ENCODE data around the gene VRK1.

Gene VRK1

DNA sequence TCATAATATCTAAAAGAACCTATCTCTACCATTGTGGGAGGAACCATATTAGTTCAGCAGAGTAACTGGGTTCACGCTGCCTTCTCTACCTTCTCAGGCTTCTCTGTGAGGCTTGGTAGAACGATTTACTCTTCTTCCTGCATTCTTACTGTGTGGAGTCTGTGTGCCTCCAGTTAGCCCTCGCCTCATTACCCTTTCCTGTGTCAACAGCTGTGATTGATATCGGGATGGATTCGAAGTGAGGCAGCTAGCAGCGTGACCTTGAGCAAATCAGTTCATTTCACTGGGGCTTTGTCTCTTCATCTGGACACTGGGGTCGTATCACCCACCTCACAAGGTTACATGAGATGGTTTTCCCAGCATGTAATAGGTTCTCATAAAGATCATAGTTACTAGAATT is 4.6 kb upstream of the VRK1 start:
- DNase-seq = no peak

DNA sequence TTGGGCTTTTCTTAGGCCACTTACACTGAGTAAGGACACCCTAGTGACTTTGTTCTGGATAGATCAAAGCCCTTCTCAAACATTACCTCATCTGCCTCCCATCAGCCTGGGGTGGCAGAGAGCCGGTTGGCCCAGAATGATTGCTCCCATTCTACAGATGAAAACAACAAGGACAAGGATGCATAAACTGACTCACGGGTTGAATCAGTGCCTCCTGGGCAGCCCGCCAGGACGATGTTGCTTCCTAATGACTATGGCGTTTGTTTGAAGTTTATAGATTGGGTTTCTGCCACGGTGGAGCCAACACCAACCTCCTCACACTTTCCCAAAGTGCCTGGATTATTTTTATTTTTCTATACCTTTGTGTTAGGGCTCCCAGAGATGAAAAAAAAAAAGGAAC is 3.6 kb upstream of the VRK1 start:
- DNase-seq = no peak

DNA sequence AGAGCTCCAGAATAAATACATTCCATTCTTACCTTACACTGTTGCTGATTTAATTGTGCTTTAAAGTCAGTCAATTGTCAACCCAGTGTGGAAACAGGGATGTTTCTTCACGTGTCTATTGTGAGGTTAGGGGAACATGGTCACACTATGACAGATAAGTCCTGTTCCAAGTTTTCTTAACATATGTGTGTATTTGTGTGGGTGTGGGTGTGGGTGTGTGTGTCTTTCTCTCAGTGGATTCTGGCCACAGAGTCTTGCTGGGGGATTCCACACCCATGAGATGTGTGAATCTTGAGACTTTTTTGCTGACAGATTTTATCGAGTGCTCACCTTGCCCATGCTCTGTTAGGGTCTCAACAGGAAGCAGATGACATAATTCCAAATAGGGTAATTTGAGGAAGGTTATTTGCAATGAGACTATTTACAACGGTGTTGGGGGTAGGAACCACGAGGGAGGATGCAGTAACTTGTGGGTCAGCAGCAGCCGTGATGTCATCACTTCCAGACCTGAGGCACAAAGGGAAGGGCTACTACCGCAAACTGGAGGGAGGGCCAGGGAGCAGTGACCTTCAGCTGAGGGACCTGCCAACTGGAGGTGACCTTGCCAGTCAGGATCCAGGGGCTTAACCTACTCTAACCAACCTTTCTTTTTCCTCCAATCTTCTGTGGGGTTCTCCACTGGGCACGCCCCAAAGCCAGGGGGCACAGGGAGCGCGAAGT is 1.9 kb upstream of the VRK1 start:
- DNase-seq = no peak

DNA sequence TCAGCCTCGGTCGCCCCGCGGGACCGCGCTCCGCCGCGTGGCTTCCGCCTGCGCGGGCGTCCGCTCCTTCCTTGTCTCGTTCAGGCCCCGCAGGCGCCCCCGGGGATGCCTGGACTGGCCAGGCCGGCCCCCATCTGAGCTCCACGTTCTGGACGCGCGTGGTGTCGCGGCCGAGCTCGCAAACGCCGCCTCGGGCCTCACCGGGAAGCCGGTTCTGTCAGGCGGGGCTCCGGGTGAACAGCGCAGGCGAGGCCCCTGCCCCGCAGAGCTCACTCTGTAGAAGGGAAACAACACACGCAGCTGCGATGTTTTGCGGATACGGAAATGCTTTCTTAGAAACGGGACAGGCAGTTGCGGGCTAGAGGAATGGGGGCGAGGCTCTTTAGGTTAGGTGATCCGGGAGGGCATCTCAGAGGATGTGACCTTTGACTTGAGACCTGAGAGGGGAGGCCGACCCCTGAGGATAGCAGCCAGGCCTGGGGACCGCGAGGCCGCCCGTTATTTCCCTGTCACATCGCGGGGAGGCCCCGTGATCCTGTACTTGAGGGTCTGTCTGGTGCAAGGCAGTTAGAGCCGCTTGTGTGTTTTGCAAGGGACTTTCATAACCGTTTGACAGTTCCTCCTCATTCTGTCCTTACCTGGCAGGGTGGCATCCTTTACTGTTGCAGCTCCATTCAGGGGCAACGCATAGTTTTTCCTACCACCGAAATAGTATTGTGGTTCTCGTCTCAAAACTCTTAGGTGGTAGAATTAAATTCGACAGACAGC is 584 bp downstream of the VRK1 start:
- DNase-seq = peak; percentile 53 to 62

DNA sequence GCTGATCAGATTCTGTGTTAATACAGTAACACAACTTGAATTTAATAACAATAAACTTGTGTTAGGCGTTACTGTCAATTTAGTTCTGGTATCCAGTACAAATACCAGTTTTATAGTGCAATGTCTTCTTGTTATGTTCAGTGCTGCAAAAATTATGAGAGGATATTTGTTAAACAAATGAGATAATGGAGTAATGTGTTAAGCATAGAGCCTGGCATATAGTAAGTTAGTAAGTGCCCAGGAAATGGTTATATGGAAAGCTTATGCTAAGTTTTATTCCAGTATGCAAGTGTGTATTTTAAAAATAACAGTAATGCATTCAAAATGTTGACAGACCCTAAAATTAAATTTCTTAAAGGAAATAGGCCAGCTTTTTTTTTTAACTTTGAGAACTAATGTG is 1.8 kb downstream of the VRK1 start:
- no peak for DNase-seq

DNA sequence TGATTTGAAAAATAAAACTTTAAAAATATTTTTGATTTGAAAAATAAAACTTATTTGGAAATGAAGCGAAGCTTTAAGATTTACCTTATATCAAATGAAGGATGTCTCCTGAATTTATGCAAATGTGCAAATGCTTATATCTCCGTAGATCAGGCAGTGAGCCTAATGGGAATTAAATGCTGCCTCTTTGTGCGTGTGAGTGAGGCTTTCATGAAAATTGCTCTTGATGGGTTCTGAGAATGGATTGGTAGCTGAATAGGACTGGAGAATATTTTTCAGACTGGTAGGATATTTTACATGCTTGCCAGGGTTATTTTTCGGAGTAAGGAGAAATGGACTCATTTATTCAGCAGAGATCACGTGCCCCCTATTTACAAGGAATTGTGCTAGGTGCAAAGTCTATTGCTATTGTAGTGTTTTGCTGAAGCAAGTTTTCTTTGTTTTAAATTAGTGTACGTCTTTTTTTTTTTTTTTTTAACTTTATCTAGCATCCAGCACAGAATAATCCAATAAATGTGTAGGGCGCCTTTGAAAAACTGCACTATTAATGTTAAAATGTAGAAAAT is 2.4 kb downstream of the VRK1 start:
- no peak for DNase-seq

DNA sequence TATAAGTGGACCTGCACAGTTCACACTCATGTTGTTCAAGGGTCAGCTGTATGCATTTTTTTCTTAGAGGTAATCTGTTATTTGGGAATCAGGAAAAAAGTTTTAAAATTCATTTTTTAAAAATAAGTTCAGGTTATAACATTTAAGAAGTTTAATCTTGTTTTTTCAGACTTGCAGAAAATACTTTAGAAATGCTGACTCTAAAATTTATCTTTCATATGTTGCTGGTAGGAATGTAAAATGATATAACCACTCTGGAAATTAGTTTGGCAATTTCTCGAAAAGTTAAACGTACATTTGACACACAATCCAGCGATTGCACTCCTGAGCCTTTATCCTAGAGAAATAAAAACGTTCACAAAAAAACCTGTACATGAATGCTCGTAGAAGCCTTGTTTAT is 4.7 kb downstream of the VRK1 start:
- DNase-seq = no peak

DNA sequence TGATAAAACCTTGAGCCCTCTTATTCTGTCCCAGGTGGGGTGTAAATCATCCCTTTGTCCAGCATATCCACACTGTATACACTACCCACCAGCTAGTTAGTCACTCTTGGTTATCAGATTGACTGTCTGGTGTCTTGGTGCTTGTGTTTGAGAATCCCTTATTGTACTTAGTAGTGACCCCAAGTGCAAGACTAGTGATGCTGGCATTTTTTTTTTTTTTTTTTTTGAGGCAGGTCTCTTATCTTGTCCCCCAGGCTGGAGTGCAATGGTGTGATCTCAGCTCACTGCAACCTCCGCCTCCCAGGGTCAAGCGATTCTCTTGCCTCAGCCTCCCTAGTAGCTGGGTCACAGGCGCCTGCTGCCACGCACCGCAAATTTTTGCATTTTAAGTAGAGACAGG is 5.8 kb downstream of the VRK1 start:
- DNase-seq = no peak

DNA sequence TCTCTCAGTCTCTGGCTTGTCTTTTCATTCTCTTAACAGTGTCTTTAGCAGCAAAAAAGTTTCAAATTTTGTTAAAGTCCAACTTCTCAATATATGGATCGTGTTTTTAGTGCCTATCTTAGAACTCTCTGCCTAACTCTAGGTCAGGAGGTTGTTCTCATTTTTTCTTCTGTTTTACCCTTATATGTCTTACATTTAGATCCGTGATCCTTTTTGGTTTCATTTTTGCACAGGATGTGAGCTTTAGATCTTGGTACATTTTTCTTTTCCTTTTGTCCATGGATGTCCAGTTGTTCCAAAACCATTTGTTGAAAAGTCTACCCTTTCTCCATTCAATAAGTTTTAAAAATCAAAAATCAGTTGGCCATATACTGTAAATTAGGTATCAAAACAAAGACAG is 6.8 kb downstream of the VRK1 start:
- no peak for DNase-seq

DNA sequence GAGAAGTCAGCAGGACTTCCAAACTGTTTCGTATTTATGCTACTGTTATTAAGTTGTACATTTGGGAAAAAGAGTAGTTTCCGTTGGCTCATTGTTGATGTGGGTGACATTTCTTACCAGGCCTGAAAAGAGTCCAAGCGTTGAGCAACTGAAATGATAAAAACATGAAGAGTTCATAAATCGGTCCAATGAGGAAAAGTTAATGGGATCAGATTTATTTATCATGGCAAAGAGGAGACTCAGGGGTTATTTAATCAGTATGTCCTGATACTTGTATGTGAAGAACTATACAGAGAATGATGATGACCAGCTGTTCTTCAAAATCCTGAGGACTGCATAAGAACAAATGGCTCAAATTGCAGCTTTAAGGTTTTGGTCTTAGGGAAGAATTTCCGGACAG is 7.7 kb downstream of the VRK1 start:
- DNase-seq = no peak

DNA sequence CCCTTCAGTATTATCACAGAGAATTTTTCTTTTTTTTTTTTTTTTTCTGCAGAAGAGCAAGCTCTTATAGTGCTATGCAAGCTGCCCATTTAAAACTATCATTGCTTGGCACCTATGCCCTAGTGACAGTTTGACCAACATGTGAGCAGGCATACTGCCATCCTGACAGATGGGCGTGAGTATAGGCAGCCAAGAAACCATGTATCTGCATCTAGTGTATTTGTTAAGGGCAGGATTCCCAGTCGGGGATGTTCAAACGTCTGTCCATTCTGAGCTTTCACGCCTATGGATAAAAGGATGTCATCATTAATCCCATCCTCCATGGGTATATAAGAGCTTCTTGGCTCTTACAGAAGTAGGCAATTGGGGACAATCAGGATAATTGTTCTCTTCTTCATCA is 8.8 kb downstream of the VRK1 start:
- DNase-seq = no peak

DNA sequence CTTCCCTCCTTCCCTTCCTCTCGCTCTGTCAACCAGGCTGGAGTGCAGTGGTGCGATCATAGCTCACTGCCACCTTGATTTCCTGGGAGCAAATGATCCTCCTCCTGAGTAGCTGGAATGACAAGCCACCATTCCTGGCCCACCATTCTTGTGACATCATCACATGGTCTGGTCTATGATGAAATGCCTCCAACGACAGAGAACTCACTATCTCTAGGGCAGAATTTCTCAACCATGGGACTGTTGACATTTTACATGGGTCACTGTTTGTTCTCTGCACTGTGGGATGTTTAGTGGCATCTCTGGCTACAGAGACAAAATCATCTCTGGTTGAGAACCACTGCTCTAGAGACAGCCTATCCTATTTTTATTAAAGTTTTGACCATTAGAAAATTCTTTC is 9.7 kb downstream of the VRK1 start:
- no peak for DNase-seq

DNA sequence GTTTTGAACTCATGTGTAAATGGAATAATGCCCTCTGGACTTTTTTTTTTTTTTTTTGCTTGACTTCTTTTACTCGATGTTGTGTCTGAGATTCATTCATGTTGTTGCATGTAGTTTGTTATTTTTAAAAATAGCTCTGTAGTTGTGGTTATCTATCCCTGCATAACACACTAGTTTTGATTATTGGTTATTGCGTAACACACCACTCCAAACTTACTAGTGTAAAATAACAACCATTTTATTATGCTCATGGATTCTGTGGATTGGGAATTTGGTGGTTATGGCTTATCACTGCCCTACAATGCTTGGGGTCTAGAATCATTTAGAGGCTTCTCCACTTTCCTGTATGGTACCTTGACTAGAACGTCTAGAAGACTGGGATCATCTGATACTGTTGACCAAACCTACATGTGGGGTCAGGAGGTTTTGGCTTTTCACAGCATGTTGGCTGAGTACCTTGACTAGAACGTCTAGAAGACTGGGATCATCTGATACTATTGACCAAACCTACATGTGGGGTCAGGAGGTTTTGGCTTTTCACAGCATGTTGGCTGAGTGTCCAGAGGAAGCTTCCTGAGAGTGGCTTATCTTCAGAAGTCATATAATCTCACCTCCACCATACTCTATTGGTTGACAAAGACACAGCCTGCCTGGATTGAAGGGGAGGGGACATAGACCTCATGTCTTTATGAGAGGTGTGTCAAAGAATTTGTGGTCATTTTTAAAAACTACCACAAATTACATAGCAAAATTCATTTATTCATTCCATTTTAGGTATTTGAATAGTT is 11.6 kb downstream of the VRK1 start:
- DNase-seq = no peak

DNA sequence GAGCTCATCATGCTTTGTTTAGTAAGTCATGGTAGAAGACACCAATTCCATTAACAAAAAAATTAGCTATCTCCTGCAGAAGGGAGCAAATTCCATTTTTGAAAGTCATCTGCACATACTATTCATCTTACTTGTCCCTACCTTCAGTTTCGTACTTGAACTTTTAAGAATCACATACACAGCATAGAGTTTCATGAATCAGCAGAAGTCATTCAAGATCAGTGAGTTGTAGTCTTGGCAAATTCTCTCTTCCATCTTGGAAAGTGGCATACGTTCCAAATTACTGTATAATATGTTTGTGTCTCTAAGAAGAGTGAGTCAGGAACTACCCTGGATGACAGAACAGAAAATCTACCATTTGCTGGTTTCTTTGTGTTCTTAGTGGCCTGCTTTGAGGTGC is 14.1 kb downstream of the VRK1 start:
- no peak for DNase-seq

DNA sequence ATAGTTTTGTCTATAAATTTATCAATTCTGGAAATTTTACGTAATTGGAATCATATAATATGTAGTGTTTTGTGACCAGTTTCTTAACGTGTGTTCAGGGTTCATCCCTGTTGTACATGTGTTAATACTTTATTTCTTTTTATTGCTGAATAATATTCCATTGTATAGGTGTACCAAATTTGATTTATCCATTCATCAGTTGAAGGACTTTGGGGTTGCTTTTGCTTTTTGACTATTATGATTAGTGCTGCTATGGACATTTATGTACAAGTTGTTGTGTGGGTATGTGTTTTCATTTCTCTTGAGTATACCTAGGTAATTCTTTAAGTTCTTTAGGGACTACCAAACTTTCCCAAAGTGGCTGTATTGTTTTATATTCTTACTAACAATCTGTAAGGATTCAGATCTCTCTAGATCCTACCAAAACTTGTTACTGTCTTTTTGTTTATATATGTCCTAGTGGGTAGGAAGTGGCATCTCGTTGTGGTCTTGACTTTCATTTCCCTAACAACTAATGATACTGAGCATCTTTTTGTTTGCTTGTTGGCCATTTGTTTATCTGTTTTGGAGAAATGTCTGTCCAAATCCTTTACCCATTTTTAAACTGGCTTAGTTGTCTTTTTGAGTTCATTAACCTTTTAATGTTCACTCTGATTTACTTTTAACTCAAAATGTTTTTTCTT is 14.9 kb downstream of the VRK1 start:
- no peak for DNase-seq

DNA sequence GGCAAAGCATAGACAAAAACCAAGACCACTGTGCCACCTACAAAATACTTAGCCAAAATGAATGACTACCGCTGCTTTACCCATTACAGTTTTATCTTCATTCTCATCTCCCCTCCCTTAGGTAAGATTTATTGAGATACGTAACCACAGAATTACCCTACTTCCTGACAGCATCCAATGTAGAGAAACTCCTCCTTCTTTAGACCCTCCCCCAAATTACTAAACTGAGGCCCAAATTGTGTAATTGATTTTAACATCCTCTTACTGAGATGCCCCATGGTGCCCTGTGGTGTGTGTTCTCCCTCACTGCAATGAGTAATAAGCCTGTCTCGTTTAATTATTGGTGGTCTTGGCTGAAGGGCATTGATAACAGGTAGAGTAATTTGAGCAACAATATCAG is 19.1 kb downstream of the VRK1 start:
- peak in 1 of 2 experiments; percentile 2 for DNase-seq

DNA sequence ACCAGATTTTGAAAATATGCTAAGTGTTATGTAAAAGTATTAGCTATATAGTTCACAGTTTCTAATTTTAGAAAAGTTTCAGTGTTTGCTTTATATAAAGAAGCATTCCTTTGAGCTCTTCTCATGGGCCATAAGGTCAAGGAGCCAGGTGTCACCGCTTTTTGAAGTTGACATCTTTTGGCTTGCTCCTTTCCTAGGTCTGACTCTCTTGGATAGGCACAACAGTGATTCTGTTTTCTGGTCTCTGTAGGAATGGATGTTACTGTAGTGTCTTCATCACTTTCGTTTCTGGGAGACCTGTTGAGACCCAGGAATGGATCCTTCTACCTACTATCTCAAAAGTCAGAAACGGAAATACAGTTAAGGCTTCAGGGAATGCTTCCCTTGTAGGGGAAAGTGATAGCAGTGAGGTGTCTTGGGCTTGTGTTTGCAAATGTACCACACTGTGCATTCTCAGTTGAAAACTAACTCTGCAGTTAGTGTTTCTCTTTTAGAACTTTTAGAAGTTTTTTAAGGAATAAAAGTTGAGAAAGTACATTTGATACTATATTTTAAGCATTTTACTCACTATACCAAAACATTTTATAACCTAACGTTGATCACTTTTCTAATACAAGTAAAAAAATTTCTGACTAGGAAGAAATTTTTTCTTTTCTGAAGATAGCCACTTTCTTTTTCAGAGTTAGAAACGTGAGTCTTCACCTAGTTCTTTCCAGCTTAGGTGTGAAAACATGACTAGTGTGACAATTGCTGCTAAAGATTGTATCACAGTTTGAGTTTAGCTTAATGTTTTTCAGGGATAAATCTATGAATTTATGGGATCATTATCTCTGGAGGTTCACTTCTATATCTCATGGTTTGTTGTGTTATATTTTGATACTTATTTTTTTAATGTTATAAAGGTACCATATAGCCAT is 20.8 kb downstream of the VRK1 start:
- no peak for DNase-seq

DNA sequence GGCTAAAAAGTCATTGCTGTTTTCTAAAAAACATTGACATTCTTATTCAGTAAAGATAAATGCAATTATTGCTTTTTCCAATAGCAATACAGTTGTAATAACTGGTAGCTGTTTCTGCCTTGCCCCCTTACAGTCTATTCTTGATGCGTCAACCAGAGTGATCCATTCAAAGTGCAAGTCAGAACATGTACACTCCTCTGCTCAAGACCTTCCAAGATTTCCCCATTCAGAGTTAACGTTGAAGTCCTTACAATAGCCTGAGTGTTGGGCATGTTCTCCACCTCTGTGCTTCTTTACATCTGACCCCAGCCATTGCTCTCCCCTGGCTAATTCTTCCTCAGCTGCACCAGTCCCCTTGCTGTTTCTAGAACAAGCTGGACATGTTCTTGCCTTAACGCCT is 24.3 kb downstream of the VRK1 start:
- no peak for DNase-seq

DNA sequence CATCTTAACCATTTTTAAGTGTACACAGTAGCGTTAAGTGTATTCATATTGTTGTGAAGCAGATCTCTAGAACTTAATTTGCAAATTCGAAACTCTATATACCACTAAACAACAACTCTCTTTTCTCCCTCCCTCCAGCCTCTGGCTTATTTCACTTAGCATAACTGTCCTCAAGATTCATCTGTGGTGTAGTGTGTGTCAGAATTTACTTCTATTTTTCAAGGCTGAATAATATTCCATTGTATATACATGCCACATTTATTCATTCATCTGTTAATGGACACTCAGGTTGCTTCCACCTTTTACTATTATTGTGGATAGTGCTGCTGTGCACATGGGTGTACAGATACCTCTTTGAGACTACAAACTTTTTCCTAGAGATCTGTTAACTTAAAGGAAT is 26.5 kb downstream of the VRK1 start:
- no peak for DNase-seq

DNA sequence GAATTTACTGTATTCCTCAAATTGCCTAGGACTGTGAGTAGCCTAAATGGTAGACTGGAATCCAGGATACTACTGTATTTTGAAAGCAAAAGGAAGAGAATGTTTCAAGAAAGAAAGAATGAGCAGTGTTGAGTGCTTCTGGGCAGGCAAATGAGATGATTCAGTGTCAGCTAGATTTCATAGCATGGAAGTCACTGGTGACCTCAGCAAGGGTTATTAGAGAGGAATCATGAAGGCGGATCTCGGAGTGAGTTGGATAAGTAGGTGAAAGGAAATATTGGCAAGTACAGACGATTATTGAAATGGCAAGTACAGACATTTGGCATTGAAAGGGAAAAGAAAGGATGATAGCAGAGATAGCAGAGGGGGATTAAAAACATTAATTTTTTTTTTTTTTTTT is 27.1 kb downstream of the VRK1 start:
- no peak for DNase-seq

DNA sequence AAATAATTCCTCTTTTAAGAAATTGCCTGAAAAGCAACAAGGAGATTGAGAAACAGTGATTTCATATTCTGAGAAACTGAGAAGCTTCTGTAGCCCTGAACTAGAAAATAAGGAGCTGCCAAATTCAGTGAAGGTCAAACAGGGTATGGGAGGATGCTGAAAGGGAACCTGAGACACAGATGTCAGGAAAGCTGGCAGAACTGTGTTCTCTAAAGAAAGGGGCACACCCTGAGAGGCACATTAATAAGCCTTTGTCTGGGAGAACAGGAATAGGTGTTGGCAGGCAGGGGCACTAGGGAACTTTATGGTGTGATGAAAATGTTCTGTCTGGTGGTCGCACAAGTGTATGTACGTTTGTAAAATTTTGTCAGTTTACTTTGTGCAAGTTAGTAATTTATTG is 29.6 kb downstream of the VRK1 start:
- DNase-seq = no peak

DNA sequence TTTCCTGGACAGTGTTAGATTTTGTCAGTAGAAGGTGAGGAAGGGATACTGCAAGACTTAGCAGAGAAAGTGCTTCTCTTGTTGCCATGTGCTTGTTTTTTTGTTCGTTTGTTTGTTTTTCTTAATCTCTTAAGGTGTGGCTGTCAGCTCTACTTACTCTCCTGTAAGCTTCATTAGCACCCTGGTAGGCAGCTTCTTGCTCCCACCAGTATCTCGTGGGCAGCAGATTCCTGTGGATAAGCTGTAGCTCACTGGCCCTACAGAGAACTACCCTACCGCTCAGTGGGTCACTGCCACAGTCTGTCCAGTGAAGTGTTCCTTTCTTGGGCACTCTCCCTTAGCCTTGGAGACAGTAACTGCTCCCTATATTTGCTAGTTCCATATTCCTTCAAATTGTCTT is 30.1 kb downstream of the VRK1 start:
- no peak for DNase-seq

Data from Kasumi-1 (cell line).